HEK293 (cell line): Measurements from ENCODE around the gene PEPD.

Source experiments
- PATZ1 ChIP-seq: fragments of 450-650 bp; formaldehyde crosslinking; IDR thresholded peaks from 2 replicates; pipeline ENCODE4 v1.5.1; 2016; ENCODE audit warnings: missing biosample characterization, missing genetic modification characterization
- PRDM4 ChIP-seq: fragments of 450-650 bp; formaldehyde crosslinking; IDR thresholded peaks from 2 replicates; pipeline ENCODE4 v1.5.1; 2017; ENCODE audit warnings: missing biosample characterization, missing genetic modification characterization
- RBAK ChIP-seq: fragments of 450-650 bp; formaldehyde crosslinking; IDR thresholded peaks from 2 replicates; pipeline ENCODE4 v1.5.1; 2016; ENCODE audit warnings: missing biosample characterization, missing genetic modification characterization
- YY1 ChIP-seq: fragments of 450-650 bp; formaldehyde crosslinking; IDR thresholded peaks from 2 replicates; pipeline ENCODE4 v1.5.1; 2018; ENCODE audit warnings: missing biosample characterization, missing genetic modification characterization
- ZNF16 ChIP-seq: fragments of 450-650 bp; formaldehyde crosslinking; IDR thresholded peaks from 2 replicates; pipeline ENCODE4 v1.5.1; 2016; ENCODE audit warnings: low read depth, missing biosample characterization, missing genetic modification characterization
- ZNF416 ChIP-seq: fragments of 450-650 bp; formaldehyde crosslinking; IDR thresholded peaks from 2 replicates; pipeline ENCODE4 v1.5.1; 2016; ENCODE audit warnings: missing biosample characterization, missing genetic modification characterization
- ZNF529 ChIP-seq: fragments of 450-650 bp; formaldehyde crosslinking; IDR thresholded peaks from 2 replicates; pipeline ENCODE4 v1.5.1; 2017; ENCODE audit warnings: missing genetic modification characterization, missing biosample characterization; ENCODE audit not compliant: insufficient replicate concordance
- ZNF548 ChIP-seq: fragments of 450-650 bp; formaldehyde crosslinking; IDR thresholded peaks from 2 replicates; pipeline ENCODE4 v1.5.1; 2016; ENCODE audit warnings: missing biosample characterization, missing genetic modification characterization
- ZNF660 ChIP-seq: fragments of 450-650 bp; IDR thresholded peaks from 2 replicates; pipeline ENCODE4 v1.5.1; 2018; ENCODE audit warnings: missing biosample characterization, mild to moderate bottlenecking, missing genetic modification characterization
- TF ChIP-seq, protein P1 (sequence below): fragments of 450-650 bp; formaldehyde crosslinking; IDR thresholded peaks from 2 replicates; pipeline ENCODE4 v1.5.1; 2016; ENCODE audit warnings: missing biosample characterization, missing genetic modification characterization, borderline replicate concordance
- TF ChIP-seq, protein P2 (sequence below): fragments of 450-650 bp; formaldehyde crosslinking; IDR thresholded peaks from 2 replicates; pipeline ENCODE4 v1.5.1; 2016; ENCODE audit warnings: missing biosample characterization, missing genetic modification characterization

- no peak for TF ChIP-seq ZNF660 (tag by site-specific recombination)
- TF ChIP-seq, protein P1, sequence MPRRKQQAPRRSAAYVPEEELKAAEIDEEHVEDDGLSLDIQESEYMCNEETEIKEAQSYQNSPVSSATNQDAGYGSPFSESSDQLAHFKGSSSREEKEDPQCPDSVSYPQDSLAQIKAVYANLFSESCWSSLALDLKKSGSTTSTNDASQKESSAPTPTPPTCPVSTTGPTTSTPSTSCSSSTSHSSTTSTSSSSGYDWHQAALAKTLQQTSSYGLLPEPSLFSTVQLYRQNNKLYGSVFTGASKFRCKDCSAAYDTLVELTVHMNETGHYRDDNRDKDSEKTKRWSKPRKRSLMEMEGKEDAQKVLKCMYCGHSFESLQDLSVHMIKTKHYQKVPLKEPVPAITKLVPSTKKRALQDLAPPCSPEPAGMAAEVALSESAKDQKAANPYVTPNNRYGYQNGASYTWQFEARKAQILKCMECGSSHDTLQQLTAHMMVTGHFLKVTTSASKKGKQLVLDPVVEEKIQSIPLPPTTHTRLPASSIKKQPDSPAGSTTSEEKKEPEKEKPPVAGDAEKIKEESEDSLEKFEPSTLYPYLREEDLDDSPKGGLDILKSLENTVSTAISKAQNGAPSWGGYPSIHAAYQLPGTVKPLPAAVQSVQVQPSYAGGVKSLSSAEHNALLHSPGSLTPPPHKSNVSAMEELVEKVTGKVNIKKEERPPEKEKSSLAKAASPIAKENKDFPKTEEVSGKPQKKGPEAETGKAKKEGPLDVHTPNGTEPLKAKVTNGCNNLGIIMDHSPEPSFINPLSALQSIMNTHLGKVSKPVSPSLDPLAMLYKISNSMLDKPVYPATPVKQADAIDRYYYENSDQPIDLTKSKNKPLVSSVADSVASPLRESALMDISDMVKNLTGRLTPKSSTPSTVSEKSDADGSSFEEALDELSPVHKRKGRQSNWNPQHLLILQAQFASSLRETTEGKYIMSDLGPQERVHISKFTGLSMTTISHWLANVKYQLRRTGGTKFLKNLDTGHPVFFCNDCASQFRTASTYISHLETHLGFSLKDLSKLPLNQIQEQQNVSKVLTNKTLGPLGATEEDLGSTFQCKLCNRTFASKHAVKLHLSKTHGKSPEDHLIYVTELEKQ = no peak
- no peak for TF ChIP-seq PATZ1
- TF ChIP-seq, protein P2, sequence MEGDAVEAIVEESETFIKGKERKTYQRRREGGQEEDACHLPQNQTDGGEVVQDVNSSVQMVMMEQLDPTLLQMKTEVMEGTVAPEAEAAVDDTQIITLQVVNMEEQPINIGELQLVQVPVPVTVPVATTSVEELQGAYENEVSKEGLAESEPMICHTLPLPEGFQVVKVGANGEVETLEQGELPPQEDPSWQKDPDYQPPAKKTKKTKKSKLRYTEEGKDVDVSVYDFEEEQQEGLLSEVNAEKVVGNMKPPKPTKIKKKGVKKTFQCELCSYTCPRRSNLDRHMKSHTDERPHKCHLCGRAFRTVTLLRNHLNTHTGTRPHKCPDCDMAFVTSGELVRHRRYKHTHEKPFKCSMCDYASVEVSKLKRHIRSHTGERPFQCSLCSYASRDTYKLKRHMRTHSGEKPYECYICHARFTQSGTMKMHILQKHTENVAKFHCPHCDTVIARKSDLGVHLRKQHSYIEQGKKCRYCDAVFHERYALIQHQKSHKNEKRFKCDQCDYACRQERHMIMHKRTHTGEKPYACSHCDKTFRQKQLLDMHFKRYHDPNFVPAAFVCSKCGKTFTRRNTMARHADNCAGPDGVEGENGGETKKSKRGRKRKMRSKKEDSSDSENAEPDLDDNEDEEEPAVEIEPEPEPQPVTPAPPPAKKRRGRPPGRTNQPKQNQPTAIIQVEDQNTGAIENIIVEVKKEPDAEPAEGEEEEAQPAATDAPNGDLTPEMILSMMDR (tag by site-specific recombination) = no peak
- TF ChIP-seq PRDM4 (tag by site-specific recombination) = no peak
- no peak for TF ChIP-seq ZNF16 (tag by site-specific recombination)
- TF ChIP-seq ZNF548 (tag by site-specific recombination) = no peak
- no peak for TF ChIP-seq ZNF529 (tag by site-specific recombination)
- TF ChIP-seq YY1 (tag by site-specific recombination) = no peak
- TF ChIP-seq RBAK = no peak
- no peak for TF ChIP-seq ZNF416 (tag by site-specific recombination)
Measured at GRCh38 chr19:33424181-33424580, 97.4 kb downstream of the PEPD start.
